SK-N-SH treated with all-trans-retinoic acid at 6 μM for 48 hours (cell line): Measurements from ENCODE around the gene CENPH.

Experiments
- ATAC-seq: fragments of 200-7000 bp; cut with Tn5 transposase; 3 replicates; pipeline ENCODE4 v1.9.1; 2020; ENCODE audit warnings: mild to moderate bottlenecking, moderate library complexity
- BACH2 ChIP-seq: fragments of 250-450 bp; sonication (Bioruptor Pico); IDR thresholded peaks from 2 replicates; pipeline ENCODE4 v1.9.0; 2021; ENCODE audit warnings: mild to moderate bottlenecking, borderline replicate concordance
- CREB5 ChIP-seq: fragments of 250-450 bp; sonication (Bioruptor Pico); IDR thresholded peaks from 2 replicates; pipeline ENCODE4 v1.5.1; 2020; ENCODE audit warnings: low read depth, mild to moderate bottlenecking, moderate library complexity
- CSDC2 ChIP-seq: fragments of 250-450 bp; sonication (Bioruptor Pico); IDR thresholded peaks from 2 replicates; pipeline ENCODE4 v1.5.0; 2020; ENCODE audit warnings: mild to moderate bottlenecking, moderate library complexity
- CSRNP3 ChIP-seq: fragments of 250-450 bp; sonication (Bioruptor Pico); IDR thresholded peaks from 2 replicates; pipeline ENCODE4 v1.5.1; 2021; ENCODE audit warnings: mild to moderate bottlenecking, moderate library complexity
- GLIS3 ChIP-seq: fragments of 250-450 bp; sonication (Bioruptor Pico); IDR thresholded peaks from 2 replicates; pipeline ENCODE4 v1.5.0; 2020; ENCODE audit warnings: mild to moderate bottlenecking, moderate library complexity
- ISL1 ChIP-seq: fragments of 250-450 bp; sonication (Bioruptor Pico); IDR thresholded peaks from 2 replicates; pipeline ENCODE4 v2.1.2; 2022; ENCODE audit warnings: mild to moderate bottlenecking, moderate library complexity
- PATZ1 ChIP-seq: fragments of 250-450 bp; sonication (Bioruptor Pico); IDR thresholded peaks from 2 replicates; pipeline ENCODE4 v1.8.0; 2020; ENCODE audit warnings: mild to moderate bottlenecking, moderate library complexity, borderline replicate concordance
- POU6F1 ChIP-seq: fragments of 250-450 bp; sonication (Bioruptor Pico); IDR thresholded peaks from 2 replicates; pipeline ENCODE4 v1.8.0; 2021; ENCODE audit warnings: low read depth, mild to moderate bottlenecking, moderate library complexity, borderline replicate concordance
- PPARA ChIP-seq: fragments of 250-450 bp; sonication (Bioruptor Pico); IDR thresholded peaks from 2 replicates; pipeline ENCODE4 v1.5.0; 2020; ENCODE audit warnings: mild to moderate bottlenecking, borderline replicate concordance
- RARB ChIP-seq: fragments of 250-450 bp; sonication (Bioruptor Pico); IDR thresholded peaks from 2 replicates; pipeline ENCODE4 v1.8.0; 2021; ENCODE audit warnings: mild to moderate bottlenecking, moderate library complexity
- TCF4 ChIP-seq: fragments of 250-450 bp; sonication (Bioruptor Pico); IDR thresholded peaks from 2 replicates; pipeline ENCODE4 v1.8.0; 2021; ENCODE audit warnings: mild to moderate bottlenecking, moderate library complexity, borderline replicate concordance
- TSHZ2 ChIP-seq: fragments of 250-450 bp; sonication (Bioruptor Pico); IDR thresholded peaks from 2 replicates; pipeline ENCODE4 v1.5.0; 2020; ENCODE audit warnings: mild to moderate bottlenecking, moderate library complexity
- ZC3H10 ChIP-seq: fragments of 250-450 bp; sonication (Bioruptor Pico); IDR thresholded peaks from 2 replicates; pipeline ENCODE4 v1.5.1; 2021; ENCODE audit warnings: mild to moderate bottlenecking, moderate library complexity
- ZFP3 ChIP-seq: fragments of 250-450 bp; sonication (Bioruptor Pico); IDR thresholded peaks from 2 replicates; pipeline ENCODE4 v1.5.0; 2020; ENCODE audit warnings: mild to moderate bottlenecking, moderate library complexity
- ZFP30 ChIP-seq: fragments of 450-650 bp; formaldehyde crosslinking; IDR thresholded peaks from 2 replicates; pipeline ENCODE4 v1.5.0; 2022; ENCODE audit warnings: mild to moderate bottlenecking, moderate library complexity
- ZNF70 ChIP-seq: fragments of 450-650 bp; formaldehyde crosslinking; IDR thresholded peaks from 2 replicates; pipeline ENCODE4 v1.5.0; 2020; ENCODE audit warnings: mild to moderate bottlenecking, moderate library complexity
- ZNF8 ChIP-seq: fragments of 450-650 bp; formaldehyde crosslinking; IDR thresholded peaks from 2 replicates; pipeline ENCODE4 v1.5.0; 2020; ENCODE audit warnings: mild to moderate bottlenecking, moderate library complexity

The CENPH gene

GRCh38 chr5:69237877-69238276 is 48.5 kb downstream of the CENPH start:
- no peak for ATAC-seq
- no peak for TF ChIP-seq CREB5 (CRISPR knock-in tag)
- no peak for TF ChIP-seq POU6F1
- TF ChIP-seq ZC3H10: no peak
- no peak for TF ChIP-seq ZFP3
- TF ChIP-seq ZNF70 (CRISPR knock-in tag): no peak
- no peak for TF ChIP-seq TCF4 (CRISPR knock-in tag)
- no peak for TF ChIP-seq RARB (CRISPR knock-in tag)
- no peak for TF ChIP-seq BACH2
- no peak for TF ChIP-seq PATZ1 (CRISPR knock-in tag)
- TF ChIP-seq CSRNP3 (CRISPR knock-in tag): no peak
- no peak for TF ChIP-seq ZFP30 (CRISPR knock-in tag)
- no peak for TF ChIP-seq GLIS3 (CRISPR knock-in tag)
- no peak for TF ChIP-seq CSDC2 (CRISPR knock-in tag)
- no peak for TF ChIP-seq ZNF8 (CRISPR knock-in tag)
- no peak for TF ChIP-seq ISL1 (CRISPR knock-in tag)
- no peak for TF ChIP-seq PPARA (CRISPR knock-in tag)
- no peak for TF ChIP-seq TSHZ2
- TF ChIP-seq, all 23 proteins: peak for 0

GRCh38 chr5:69238760-69239251 is 49.4 kb downstream of the CENPH start:
- TF ChIP-seq TSHZ2: no peak
- peak; percentile 49; the same call in 1 of the 2 replicates for TF ChIP-seq CREB5 (CRISPR knock-in tag)
- TF ChIP-seq ISL1 (CRISPR knock-in tag): peak; percentile 82
- peak; percentile 70 for TF ChIP-seq ZC3H10
- TF ChIP-seq, all 23 proteins: peak for 3
- ATAC-seq: peak; percentile 70
